ENCODE data around the gene SLC27A5. TPM values are rescaled to one million over a fixed set of nuclear protein-coding genes. Genes with fewer than 3 reads are reported as not detected.

SLC27A5 gene
- total and polyA plus RNA-seq, 9 of the 15 experiments (the other 6 are each of a cell fraction or from before 2014, with no cell fraction given): 42.2 to 318 (median 64.7) TPM

DNA sequence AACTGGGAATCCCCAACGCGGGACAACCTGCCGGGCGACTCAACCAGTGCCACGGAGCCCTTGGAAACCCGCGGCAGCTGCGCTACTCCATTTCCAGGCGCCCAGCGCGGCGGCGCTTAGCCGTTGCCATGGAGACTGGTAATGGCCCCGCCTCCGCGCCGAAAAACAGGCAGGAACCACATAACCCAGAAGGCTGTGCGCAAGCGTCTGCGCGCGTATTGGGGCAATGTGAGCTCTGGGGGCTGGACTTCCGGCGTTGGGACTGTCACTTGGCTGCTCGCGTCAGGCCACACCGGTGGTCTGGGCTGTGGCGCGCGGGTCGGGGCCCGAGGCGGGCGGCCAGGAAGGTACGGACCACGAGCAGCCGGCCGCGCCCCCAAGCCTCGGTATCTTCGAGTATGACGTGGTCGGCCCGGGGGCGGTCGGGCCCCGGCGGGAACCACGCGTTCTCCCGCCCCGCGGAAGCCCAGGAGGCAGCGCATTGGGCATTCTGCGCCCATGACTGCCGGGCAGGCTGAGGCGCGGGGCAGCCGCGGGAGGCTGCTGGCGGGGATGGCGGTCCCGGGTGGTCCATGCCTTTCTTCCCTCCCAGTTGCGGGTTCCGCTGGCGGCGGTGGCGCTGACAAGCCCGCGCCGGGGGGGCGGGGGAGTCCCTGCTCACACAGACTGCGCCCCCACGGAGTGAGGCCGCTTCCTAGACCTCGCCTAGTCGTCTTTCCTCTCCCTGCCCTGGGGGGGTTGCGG, 60.3 kb downstream of the SLC27A5 start, which contains the start of gene ZNF324B (continued):
- TF ChIP-seq, protein P1, sequence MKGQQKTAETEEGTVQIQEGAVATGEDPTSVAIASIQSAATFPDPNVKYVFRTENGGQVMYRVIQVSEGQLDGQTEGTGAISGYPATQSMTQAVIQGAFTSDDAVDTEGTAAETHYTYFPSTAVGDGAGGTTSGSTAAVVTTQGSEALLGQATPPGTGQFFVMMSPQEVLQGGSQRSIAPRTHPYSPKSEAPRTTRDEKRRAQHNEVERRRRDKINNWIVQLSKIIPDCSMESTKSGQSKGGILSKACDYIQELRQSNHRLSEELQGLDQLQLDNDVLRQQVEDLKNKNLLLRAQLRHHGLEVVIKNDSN (CRISPR knock-in tag; IDR thresholded peaks at IDR 0.05): peak; percentile 47; the same call in 1 of the 2 replicates
- TF ChIP-seq ARNT (IDR thresholded peaks at IDR 0.05): no peak
- no peak for TF ChIP-seq SMARCA4 (IDR thresholded peaks at IDR 0.05)
- TF ChIP-seq ZNF282 (CRISPR knock-in tag; IDR thresholded peaks at IDR 0.05): no peak
- no peak for TF ChIP-seq STAT5B (CRISPR knock-in tag; IDR thresholded peaks at IDR 0.05)
- peak; percentile 54 for TF ChIP-seq KDM5B (IDR thresholded peaks at IDR 0.05; ENCODE audit: insufficient replicate concordance, low read depth, low read length)
- TF ChIP-seq MBD2 (IDR thresholded peaks at IDR 0.05; ENCODE audit: borderline replicate concordance, low read depth): peak; percentile 93
- TF ChIP-seq, protein P2, sequence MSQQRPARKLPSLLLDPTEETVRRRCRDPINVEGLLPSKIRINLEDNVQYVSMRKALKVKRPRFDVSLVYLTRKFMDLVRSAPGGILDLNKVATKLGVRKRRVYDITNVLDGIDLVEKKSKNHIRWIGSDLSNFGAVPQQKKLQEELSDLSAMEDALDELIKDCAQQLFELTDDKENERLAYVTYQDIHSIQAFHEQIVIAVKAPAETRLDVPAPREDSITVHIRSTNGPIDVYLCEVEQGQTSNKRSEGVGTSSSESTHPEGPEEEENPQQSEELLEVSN (IDR thresholded peaks at IDR 0.05; ENCODE audit: borderline replicate concordance in 1 of 2, extremely low read depth in 1 of 2, insufficient read depth in 1 of 2, insufficient read length in 1 of 2, low read depth in 1 of 2, low read length in 1 of 2, poor library complexity in 1 of 2, severe bottlenecking in 1 of 2): peak in 1 of 2 experiments; percentile 79
- 0 out of 2 replicates have a peak, but pooled peaks have one; percentile 42 for TF ChIP-seq SREBF1 (IDR thresholded peaks at IDR 0.05; ENCODE audit: borderline replicate concordance, low read depth, low read length)
- TF ChIP-seq, protein P3, sequence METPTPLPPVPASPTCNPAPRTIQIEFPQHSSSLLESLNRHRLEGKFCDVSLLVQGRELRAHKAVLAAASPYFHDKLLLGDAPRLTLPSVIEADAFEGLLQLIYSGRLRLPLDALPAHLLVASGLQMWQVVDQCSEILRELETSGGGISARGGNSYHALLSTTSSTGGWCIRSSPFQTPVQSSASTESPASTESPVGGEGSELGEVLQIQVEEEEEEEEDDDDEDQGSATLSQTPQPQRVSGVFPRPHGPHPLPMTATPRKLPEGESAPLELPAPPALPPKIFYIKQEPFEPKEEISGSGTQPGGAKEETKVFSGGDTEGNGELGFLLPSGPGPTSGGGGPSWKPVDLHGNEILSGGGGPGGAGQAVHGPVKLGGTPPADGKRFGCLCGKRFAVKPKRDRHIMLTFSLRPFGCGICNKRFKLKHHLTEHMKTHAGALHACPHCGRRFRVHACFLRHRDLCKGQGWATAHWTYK (CRISPR knock-in tag; IDR thresholded peaks at IDR 0.05): no peak
- TF ChIP-seq CXXC5 (CRISPR knock-in tag; IDR thresholded peaks at IDR 0.05): peak; percentile 58
- no peak for TF ChIP-seq SIRT6 (IDR thresholded peaks at IDR 0.05; ENCODE audit: low read depth, low read length)
- TF ChIP-seq PPARD (CRISPR knock-in tag; IDR thresholded peaks at IDR 0.05): no peak
- peak; percentile 35 for TF ChIP-seq SMAD1 (IDR thresholded peaks at IDR 0.05; ENCODE audit: low read depth, low read length, partially characterized antibody)
- TF ChIP-seq JUN (IDR thresholded peaks at IDR 0.05; ENCODE audit: borderline replicate concordance, low read depth, low read length): peak; percentile 38; the same call in 1 of the 2 replicates
- no peak for TF ChIP-seq JUN (CRISPR knock-in tag; IDR thresholded peaks at IDR 0.05; ENCODE audit: borderline replicate concordance)
- TF ChIP-seq, protein P4, sequence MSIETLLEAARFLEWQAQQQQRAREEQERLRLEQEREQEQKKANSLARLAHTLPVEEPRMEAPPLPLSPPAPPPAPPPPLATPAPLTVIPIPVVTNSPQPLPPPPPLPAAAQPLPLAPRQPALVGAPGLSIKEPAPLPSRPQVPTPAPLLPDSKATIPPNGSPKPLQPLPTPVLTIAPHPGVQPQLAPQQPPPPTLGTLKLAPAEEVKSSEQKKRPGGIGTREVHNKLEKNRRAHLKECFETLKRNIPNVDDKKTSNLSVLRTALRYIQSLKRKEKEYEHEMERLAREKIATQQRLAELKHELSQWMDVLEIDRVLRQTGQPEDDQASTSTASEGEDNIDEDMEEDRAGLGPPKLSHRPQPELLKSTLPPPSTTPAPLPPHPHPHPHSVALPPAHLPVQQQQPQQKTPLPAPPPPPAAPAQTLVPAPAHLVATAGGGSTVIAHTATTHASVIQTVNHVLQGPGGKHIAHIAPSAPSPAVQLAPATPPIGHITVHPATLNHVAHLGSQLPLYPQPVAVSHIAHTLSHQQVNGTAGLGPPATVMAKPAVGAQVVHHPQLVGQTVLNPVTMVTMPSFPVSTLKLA (conservative IDR thresholded peaks at IDR 0.05): peak; percentile 87 to 93
- TF ChIP-seq HMGN3 (IDR thresholded peaks at IDR 0.05; ENCODE audit: borderline replicate concordance, extremely low read depth, insufficient read length, low read depth, low read length): peak; percentile 54
- TF ChIP-seq SP2 (IDR thresholded peaks at IDR 0.05; ENCODE audit: extremely low read depth, low read depth, low read length, poor library complexity, severe bottlenecking): peak; percentile 71
- no peak for TF ChIP-seq PTTG1 (tag; IDR thresholded peaks at IDR 0.05; ENCODE audit: low read depth)
- TF ChIP-seq EP400 (IDR thresholded peaks at IDR 0.05): peak; percentile 70; the same call in 1 of the 2 replicates
- TF ChIP-seq HDGF (IDR thresholded peaks at IDR 0.05): no peak
- TF ChIP-seq YBX1 (IDR thresholded peaks at IDR 0.05): no peak

Measured in K562 (cell line).